ENCODE results near the gene EXOSC7.

Gene EXOSC7

GRCh38 chr3:45056608-45057301 lies 80.7 kb downstream of the EXOSC7 start:
- DNase-seq: no peak

GRCh38 chr3:45057557-45057956 lies 81.5 kb downstream of the EXOSC7 start:
- peak; percentile 39 for DNase-seq

DNA sequence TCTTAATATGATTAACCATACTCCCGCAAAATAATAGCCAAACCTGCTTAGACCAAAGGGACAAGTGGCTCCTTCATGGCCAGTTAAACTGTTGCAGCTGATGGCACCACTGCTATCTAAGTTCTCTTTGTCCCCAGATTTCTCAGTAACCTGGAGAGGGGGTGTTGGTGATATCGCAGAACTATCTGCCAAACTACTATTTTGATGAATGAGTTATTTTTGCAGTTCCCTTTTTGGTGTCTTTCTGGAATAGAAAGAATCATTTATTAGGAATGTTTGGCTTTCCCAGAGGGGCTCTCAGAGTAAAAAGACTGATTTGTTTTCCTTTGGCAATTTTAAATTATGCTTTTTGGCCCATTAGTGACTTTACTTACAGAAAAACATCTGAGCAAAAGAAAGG lies 83.1 kb downstream of the EXOSC7 start:
- DNase-seq: no peak

DNA sequence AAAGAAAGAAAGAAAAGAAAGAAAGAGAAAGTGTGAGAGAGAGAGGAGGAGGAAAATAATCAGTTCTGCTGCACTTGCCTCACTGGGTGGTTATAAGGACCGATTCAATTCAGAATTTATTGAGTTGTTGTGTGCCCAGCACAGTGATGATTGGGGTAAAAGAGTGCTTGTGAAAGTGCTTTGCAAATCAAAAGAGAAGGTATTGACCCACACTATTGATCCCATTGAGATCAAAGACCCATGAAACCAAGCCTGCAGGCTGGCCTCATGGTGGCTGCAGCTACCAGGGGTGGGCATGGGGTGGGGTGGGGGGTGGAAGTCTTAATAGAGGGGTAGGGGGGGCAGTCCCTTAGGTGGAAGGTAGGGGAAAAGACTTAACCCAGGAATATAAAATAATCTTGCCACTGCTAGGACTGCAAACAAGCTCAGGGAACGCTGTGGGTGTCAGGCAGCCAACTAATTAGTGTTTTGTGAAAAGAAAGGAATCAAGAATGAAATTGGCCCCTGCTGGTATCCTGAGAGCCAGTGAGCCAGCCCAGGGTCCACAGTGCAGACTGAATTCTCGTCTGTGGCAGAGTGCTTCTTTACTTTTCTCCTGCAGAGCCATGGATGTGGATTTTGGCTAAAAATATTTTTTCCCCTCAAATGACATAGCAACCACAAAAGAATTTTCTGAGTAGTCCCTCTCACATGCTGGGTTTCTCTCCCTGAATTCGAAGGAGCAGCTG lies 84.3 kb downstream of the EXOSC7 start:
- DNase-seq: no peak

All from stimulated activated CD8-positive, alpha-beta memory T cell treated with anti-CD3 and anti-CD28 coated beads, Interleukin-4, amount 100 ng/mL, for 48 hours (primary cell).